MV-4-11 (cell line): ENCODE data around the gene CCNYL1.
"Not testable (repeated sequence)": the region's sequence is repeated elsewhere in the genome, so short reads cannot be mapped to it uniquely, and the experiment has no call there.

Source experiments
- DNase-seq: peaks from one replicate; lab custom pipeline; 2025; lab: John Stamatoyannopoulos, UW

Gene CCNYL1

GRCh38 chr2:207697411-207697810 lies 14.0 kb upstream of the CCNYL1 start:
- no peak for DNase-seq

- DNase-seq: peak; percentile 65
Measured at GRCh38 chr2:207698301-207698700, 13.1 kb upstream of the CCNYL1 start.

DNA sequence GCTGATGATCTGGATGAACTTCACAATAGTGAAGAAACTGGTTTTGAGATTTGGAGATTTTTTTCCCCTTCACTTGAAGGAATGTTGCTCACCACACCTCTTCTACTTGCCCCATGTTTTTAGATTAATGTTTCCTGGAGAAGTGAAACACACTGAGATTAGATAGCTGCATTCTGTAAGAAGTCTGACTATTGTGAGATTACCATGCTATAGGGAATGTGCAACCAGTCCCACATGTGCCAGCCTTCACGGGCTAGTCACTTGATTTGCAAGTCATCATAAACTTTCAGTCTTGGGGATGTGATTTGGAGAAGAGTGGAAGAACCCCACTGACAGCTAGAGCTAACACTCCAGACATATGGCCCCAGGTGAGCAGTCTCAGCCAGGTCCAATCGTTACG lies 7.4 kb upstream of the CCNYL1 start:
- DNase-seq: peak; percentile 70

DNA sequence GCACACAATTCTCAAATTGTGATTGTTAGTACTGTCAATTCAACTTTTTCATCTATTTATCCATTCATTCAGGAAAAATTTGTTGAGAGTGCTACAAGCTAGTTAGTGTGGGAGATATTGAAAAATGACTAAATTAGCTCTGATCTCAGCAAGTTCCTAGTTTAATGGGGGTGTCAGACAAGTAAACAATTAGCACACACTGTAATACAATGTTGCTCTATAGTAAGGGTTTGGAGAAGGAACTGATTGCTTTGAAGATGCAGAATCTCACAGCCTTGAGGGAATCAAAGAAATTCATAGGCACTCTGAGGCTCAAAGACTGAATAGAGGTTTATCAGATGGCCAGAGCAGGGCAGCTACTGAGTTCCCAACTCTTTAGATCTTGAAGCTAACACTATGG lies 6.8 kb upstream of the CCNYL1 start:
- DNase-seq: no peak

GRCh38 chr2:207706936-207707860 lies 4.2 kb upstream of the CCNYL1 start:
- peak; percentile 21 for DNase-seq

- no peak for DNase-seq
Measured at GRCh38 chr2:207711750-207712530, 500 bp downstream of the CCNYL1 start.

DNA sequence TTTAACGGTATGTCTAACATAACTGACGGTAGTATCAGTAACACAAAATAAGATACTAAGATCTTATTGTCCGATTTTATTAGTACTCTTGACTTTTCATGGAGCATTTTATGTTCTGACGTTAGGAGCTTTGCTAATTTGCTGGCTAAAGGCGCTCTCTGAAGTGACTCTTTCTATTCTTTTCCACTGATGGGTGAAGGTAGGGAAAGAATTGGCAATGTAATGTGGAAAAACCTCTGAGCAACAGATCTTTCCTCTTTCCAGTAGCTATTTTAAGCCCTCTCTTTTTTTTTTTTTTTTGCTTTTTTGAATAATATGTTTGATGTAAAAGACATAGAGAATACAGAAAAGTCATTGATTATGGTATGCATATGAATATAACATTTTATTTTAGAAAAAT lies 4.6 kb downstream of the CCNYL1 start:
- DNase-seq: no peak

- DNase-seq: no peak
Measured at GRCh38 chr2:207718521-207718920, 7.1 kb downstream of the CCNYL1 start.

- no peak for DNase-seq
Measured at GRCh38 chr2:207719008-207719407, 7.6 kb downstream of the CCNYL1 start.

GRCh38 chr2:207719655-207720054 lies 8.2 kb downstream of the CCNYL1 start:
- DNase-seq: not testable (repeated sequence)

GRCh38 chr2:207720517-207721187 lies 9.2 kb downstream of the CCNYL1 start:
- DNase-seq: no peak

DNA sequence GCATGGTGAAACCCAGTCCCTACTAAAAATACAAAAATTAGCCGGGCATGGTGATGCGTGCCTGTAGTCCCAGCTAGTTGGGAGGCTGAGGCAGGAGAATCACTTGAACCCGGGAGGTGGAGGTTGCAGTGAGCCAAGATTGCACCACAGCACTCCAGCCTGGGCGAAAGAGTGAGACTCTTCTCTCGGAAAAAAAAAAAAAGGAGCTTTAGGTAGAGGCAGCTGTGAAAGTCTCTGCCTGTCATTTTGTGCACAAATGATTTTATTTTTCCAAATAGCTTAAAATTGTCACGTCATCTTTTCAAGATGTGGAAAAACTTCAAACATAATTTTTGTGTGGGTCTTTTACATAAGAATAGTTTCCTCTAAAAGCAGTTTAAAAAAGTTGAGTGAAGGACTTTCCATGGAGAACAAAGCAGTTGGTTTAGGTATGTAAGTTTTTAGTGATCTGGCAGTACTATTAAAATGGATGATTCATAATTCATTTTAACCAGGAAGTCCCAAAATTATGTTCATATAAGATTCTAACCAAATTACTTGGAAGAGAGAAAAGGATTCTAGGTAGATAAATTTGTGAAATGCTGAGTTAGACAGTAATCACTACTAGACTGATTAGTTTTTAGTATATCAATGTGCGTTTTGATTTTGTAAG lies 11.5 kb downstream of the CCNYL1 start:
- DNase-seq: no peak

- DNase-seq: not testable (repeated sequence)
Measured at GRCh38 chr2:207723425-207723787, 12.0 kb downstream of the CCNYL1 start.

- peak; percentile 14 for DNase-seq
Measured at GRCh38 chr2:207724113-207724512, 12.7 kb downstream of the CCNYL1 start.

GRCh38 chr2:207725873-207726578 lies 14.6 kb downstream of the CCNYL1 start:
- no peak for DNase-seq

DNA sequence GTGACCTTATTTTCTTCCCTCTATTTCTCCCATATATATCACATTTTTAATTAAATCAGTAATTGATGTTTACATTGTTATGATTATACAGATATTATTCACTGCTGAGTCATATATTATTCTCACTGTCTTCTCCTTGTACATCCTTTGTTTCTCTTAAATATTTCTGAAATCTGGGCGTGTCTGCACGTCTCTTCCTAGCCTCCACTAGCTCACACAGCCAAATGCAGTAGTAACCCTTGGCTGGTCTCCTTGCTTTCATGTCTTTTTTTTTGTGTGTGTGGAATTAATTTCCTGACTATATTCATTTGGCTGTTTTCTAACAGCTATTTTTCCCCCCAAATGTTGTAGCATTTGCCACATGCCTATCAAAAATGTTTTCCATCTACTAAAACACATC lies 15.8 kb downstream of the CCNYL1 start:
- DNase-seq: no peak

GRCh38 chr2:207729465-207729998 lies 18.1 kb downstream of the CCNYL1 start:
- no peak for DNase-seq

GRCh38 chr2:207731138-207731537 lies 19.7 kb downstream of the CCNYL1 start:
- no peak for DNase-seq

GRCh38 chr2:207733597-207734240 lies 22.3 kb downstream of the CCNYL1 start:
- DNase-seq: no peak

DNA sequence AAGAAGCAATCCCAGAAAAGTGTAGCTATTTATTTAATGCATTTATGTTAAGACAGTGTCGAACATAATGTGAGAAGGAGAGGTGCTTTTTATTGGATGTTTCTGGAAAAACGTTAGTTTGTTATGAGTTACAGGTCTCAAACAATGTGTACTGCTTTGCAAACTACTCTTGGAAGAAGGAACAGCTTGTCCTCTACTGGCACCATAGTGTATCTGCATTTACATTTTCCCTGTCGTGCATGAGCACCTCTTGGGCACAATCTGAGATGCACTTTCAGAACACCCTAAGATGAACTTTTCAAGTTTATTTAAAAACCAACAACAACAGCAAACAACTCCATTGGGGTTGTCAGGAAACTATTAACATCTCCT lies 22.8 kb downstream of the CCNYL1 start:
- peak; percentile 61 for DNase-seq
